T-helper 2 cell treated with Interferon-gamma antibody and Interleukin-4, amounts not matched to agents 5 μg/mL and 100 μg/mL, for 36 hours (primary cell): ENCODE measurements around the gene CAVIN4.

Experiments used
- DNase-seq: peaks from one replicate; pipeline ENCODE4 v3.0.0; 2021; ENCODE audit warnings: low spot score
- H3K27ac Mint-ChIP-seq: one replicate; pipeline ENCODE4 v1.8.0; 2021; ENCODE audit warnings: mild to moderate bottlenecking, mixed read lengths
- H3K27me3 Mint-ChIP-seq: one replicate; pipeline ENCODE4 v1.8.0; 2021; ENCODE audit warnings: low read depth, mixed read lengths
- H3K36me3 Mint-ChIP-seq: one replicate; pipeline ENCODE4 v1.8.0; 2021; ENCODE audit warnings: low read depth, mixed read lengths
- H3K4me1 Mint-ChIP-seq: one replicate; pipeline ENCODE4 v1.8.0; 2021; ENCODE audit warnings: low read depth, mixed read lengths
- H3K4me3 Mint-ChIP-seq: one replicate; pipeline ENCODE4 v1.8.0; 2022; ENCODE audit warnings: mild to moderate bottlenecking, moderate library complexity, mixed read lengths
- H3K9me3 Mint-ChIP-seq: one replicate; pipeline ENCODE4 v1.8.0; 2021; ENCODE audit warnings: mixed read lengths

Gene CAVIN4

GRCh38 chr9:100600521-100601079 lies 22.7 kb downstream of the CAVIN4 start:
- H3K27ac Mint-ChIP-seq: no peak overlapping the region
- peaks cover 11% of the 10 kb centered on the region for H3K4me1 Mint-ChIP-seq
- no peak for DNase-seq
- H3K4me3 Mint-ChIP-seq: no peak overlapping the region
- H3K36me3 Mint-ChIP-seq: no peaks in the 10 kb centered on the region
- no peaks in the 10 kb centered on the region for H3K9me3 Mint-ChIP-seq
- peaks cover 8% of the 10 kb centered on the region for H3K27me3 Mint-ChIP-seq

DNA sequence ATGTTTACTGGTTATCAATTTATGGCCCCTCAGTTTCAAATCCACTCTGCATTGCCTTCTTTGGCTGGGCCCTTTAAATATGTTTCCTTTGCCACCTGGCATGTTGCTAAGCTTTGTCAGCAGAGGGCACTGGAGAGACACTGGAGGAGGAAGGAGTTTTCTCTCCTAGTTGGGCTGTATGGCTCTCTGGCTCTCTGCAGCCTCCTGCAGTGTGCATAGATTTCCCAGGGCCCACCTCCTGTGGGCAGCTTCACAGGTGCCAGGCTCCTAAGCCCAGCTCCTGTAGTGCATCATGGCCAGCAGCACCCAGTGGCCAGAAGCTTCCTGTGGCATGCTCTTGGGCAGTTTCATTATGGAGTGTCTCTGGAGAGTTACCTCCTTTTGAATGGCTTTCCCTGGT lies 23.3 kb downstream of the CAVIN4 start:
- peak; percentile 40 for DNase-seq
- Mint-ChIP-seq H3K4me3 (no peak overlapping the region), H3K4me1 (peaks cover 11% of the 10 kb centered on the region), H3K27me3 (peaks cover 8% of the 10 kb centered on the region), H3K27ac (no peak overlapping the region), H3K36me3 (no peaks in the 10 kb centered on the region), H3K9me3 (no peaks in the 10 kb centered on the region)

DNA sequence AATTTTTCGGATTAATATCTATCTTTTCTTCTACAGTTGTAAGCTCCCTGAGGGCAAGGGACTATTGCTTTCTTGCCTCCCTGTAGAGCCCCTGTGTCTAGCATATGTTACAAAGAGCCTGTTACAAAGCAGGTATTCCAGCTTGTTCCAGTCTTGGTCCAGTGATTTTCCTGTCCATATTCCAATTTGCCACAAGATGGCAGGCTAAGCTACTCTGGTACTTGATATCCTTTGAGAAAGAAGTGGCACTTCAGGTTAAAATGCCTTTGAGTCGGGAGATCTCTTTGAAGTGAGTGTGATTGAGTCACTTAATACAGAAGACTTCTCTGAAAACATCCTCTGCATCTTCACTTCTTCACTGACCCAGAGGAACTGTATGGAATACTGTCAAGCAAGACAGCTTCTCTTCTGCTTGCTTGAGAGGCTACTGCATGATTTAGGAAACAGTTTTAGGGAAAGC lies 24.5 kb downstream of the CAVIN4 start:
- DNase-seq: no peak
- H3K27me3 Mint-ChIP-seq: peaks cover 7% of the 10 kb centered on the region

GRCh38 chr9:100605405-100605804 lies 27.5 kb downstream of the CAVIN4 start:
- H3K27ac Mint-ChIP-seq: no peak overlapping the region
- DNase-seq: no peak
- H3K27me3 Mint-ChIP-seq: no peaks in the 10 kb centered on the region
- H3K36me3 Mint-ChIP-seq: no peaks in the 10 kb centered on the region
- H3K4me3 Mint-ChIP-seq: no peak overlapping the region
- peaks cover 2% of the 10 kb centered on the region for H3K4me1 Mint-ChIP-seq
- no peaks in the 10 kb centered on the region for H3K9me3 Mint-ChIP-seq

More for the DNA sequence above, 24.5 kb downstream of the CAVIN4 start:
- Mint-ChIP-seq H3K36me3 (no peaks in the 10 kb centered on the region), H3K27ac (no peak overlapping the region), H3K4me1 (peaks cover 11% of the 10 kb centered on the region), H3K4me3 (no peak overlapping the region), H3K9me3 (no peaks in the 10 kb centered on the region)

DNA sequence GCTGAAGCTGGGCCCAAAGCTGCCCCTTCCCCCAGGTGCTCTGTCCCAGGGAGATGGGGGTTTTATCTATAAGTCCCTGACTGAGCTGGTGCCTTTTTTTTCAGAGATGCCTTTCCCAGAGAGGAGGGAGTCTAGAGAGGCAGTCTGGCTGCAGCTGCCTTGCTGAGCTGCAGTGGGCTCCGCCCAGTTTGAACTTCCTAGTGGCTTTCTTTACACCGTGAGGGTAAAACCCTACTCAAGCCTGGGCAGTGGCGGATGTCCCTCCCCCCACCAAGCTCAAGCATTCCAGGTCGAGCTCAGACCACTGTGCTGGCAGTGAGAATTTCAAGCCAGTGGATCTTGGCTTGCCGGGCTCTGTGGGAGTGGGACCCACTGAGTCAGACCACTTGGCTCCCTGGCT lies 41.3 kb downstream of the CAVIN4 start:
- Mint-ChIP-seq H3K4me3 (no peak overlapping the region), H3K4me1 (no peaks in the 10 kb centered on the region), H3K36me3 (no peaks in the 10 kb centered on the region), H3K27me3 (no peaks in the 10 kb centered on the region), H3K27ac (no peak overlapping the region), H3K9me3 (peaks cover 10% of the 10 kb centered on the region)
- no peak for DNase-seq

GRCh38 chr9:100619665-100620064 lies 41.8 kb downstream of the CAVIN4 start:
- H3K36me3 Mint-ChIP-seq: no peaks in the 10 kb centered on the region
- H3K9me3 Mint-ChIP-seq: peaks cover 10% of the 10 kb centered on the region
- H3K27ac Mint-ChIP-seq: no peak overlapping the region
- no peak overlapping the region for H3K4me3 Mint-ChIP-seq
- H3K4me1 Mint-ChIP-seq: no peaks in the 10 kb centered on the region
- no peaks in the 10 kb centered on the region for H3K27me3 Mint-ChIP-seq
- DNase-seq: no peak

DNA sequence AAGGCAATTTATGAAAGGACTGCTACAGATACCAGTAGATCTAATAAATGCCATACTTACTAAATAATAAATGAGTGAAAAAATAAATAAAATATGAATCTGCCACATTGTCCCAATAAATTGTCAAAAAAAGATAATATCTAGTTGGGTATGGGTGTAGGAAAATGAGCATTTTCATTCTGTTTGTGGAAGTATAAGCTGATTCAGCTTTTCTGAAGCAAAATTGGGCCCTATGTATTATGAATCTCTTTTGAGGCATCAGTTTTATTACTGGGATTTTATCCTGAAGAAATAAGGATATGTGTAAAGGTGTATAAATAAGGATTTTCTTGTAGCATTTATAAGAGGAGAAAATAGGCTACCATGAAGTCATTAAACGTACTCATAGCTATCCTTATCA lies 46.1 kb downstream of the CAVIN4 start:
- Mint-ChIP-seq H3K4me3 (no peak overlapping the region), H3K9me3 (peaks cover 4% of the 10 kb centered on the region), H3K27me3 (no peaks in the 10 kb centered on the region), H3K36me3 (no peaks in the 10 kb centered on the region), H3K4me1 (no peaks in the 10 kb centered on the region), H3K27ac (no peak overlapping the region)
- DNase-seq: no peak

DNA sequence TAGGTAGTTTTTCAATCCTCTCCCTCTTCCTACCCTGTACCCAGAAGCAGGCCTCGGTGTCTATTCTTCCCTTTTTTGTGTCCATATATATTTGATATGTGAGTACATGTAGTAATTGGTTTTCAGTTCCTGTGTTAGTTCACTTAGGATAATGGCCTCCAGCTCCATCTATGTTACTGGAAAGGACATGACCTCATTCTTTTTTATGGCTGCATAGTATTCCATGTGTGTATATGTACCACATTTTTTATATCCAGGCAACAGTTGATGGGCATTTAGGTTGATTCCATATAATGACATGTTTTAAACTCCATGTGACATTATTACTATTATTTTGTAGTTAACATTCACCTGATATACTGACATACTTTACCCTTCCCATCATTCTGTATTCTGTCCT lies 49.1 kb downstream of the CAVIN4 start:
- no peak for DNase-seq
- Mint-ChIP-seq H3K36me3 (no peaks in the 10 kb centered on the region), H3K27me3 (no peaks in the 10 kb centered on the region), H3K4me1 (no peaks in the 10 kb centered on the region), H3K9me3 (peaks cover 4% of the 10 kb centered on the region), H3K27ac (no peak overlapping the region), H3K4me3 (no peak overlapping the region)

DNA sequence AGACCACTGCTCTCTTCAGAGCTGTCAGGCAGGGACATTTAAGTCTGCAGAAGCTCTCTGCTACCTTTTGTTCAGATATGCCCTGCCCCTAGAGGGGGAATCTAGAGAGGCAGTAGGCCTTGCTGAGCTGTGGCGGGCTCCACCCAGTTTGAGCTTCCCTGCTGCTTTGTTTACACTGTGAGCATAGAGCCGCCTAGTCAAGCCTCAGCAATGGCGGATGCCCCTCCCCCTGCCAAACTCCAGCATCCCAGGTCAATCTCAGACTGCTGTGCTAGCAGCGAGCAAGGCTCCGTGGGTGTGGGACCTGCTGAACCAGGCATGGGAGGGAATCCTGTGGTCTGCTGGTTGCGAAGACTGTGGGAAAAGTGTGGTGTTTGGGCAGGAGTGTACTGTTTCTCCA lies 59.9 kb downstream of the CAVIN4 start:
- no peaks in the 10 kb centered on the region for H3K9me3 Mint-ChIP-seq
- no peak for DNase-seq
- no peak overlapping the region for H3K27ac Mint-ChIP-seq
- peaks cover 4% of the 10 kb centered on the region for H3K27me3 Mint-ChIP-seq
- H3K36me3 Mint-ChIP-seq: no peaks in the 10 kb centered on the region
- no peak overlapping the region for H3K4me3 Mint-ChIP-seq
- no peaks in the 10 kb centered on the region for H3K4me1 Mint-ChIP-seq
